GM12891 (cell line): ENCODE measurements around the gene SPDYA.

Experiments
- POLR2A ChIP-seq: IDR thresholded peaks from 2 replicates; pipeline ENCODE4 v1.6.1; 2011; ENCODE audit warnings: low read depth, low read length, control low read depth
- SPI1 ChIP-seq: IDR thresholded peaks from 2 replicates; pipeline ENCODE4 v1.6.1; 2011; ENCODE audit warnings: low read depth, low read length, control low read depth

DNA sequence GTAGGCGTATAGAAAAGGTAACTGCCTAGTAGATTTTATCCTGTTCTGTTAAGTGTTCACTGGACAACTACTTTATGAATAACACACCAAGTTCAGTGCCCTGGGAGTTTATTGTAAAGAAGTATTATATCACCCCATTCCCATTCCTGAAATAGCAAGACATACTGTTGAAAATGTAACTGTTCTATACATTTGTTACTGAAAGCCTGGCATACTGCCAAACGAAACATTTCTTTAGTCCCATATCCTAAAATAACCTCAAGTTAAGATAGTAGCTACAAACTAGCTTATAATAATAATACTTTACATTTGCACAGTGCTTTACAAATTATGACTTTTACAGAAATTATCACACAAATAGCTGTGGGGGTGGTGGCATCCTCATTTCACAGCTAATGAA, 25.1 kb downstream of the SPDYA start:
- TF ChIP-seq POLR2A (no peak), SPI1 (no peak)
